Activated naive CD8-positive, alpha-beta T cell treated with anti-CD3 and anti-CD28 coated beads, Interleukin-2, amount 50 U/mL, for 24 hours (primary cell): ENCODE measurements around the gene TRPM7.
A peak's percentile ranks its signal among the peaks of the same experiment; 100 is the strongest.
"Not testable (repeated sequence)": the region's sequence is repeated elsewhere in the genome, so short reads cannot be mapped to it uniquely, and the experiment has no call there.

Source experiments
- ATAC-seq: fragments of 150-1000 bp; cut with Tn5 transposase; one replicate; pipeline ENCODE4 v1.10.0; 2021
- DNase-seq: peaks from one replicate; pipeline ENCODE4 v3.0.0; 2021
- H3K27ac Mint-ChIP-seq: one replicate; pipeline ENCODE4 v1.8.0; 2021; ENCODE audit warnings: mild to moderate bottlenecking, mixed read lengths
- H3K27me3 Mint-ChIP-seq: one replicate; pipeline ENCODE4 v1.8.0; 2021; ENCODE audit warnings: mixed read lengths
- H3K36me3 Mint-ChIP-seq: one replicate; pipeline ENCODE4 v1.8.0; 2021; ENCODE audit warnings: low read depth, mixed read lengths
- H3K4me1 Mint-ChIP-seq: one replicate; pipeline ENCODE4 v1.8.0; 2021; ENCODE audit warnings: mixed read lengths
- H3K4me3 Mint-ChIP-seq: one replicate; pipeline ENCODE4 v1.8.0; 2021; ENCODE audit warnings: mild to moderate bottlenecking, moderate library complexity, mixed read lengths
- H3K9me3 Mint-ChIP-seq: one replicate; pipeline ENCODE4 v1.8.0; 2021; ENCODE audit warnings: mixed read lengths

TRPM7 gene

GRCh38 chr15:50686469-50687301 is at the start of gene TRPM7:
TSS of gene TRPM7 (minus strand) at chr15:50686797. CDS start at chr15:50686533, 264 bp downstream.
- ATAC-seq: peak; percentile 83
- H3K27me3 Mint-ChIP-seq: no peaks in the 10 kb centered on the region
- H3K36me3 Mint-ChIP-seq: peaks cover 31% of the 10 kb centered on the region
- H3K4me3 Mint-ChIP-seq: peak within 1 kb of the TSS; percentile 98
- H3K9me3 Mint-ChIP-seq: no peaks in the 10 kb centered on the region
- peak; percentile 91 for DNase-seq
- H3K27ac Mint-ChIP-seq: peak within 1 kb of the TSS; percentile 98
- H3K4me1 Mint-ChIP-seq: peaks cover 57% of the 10 kb centered on the region

- H3K9me3 Mint-ChIP-seq: no peaks in the 10 kb centered on the region
- H3K4me1 Mint-ChIP-seq: no peaks in the 10 kb centered on the region
- no peaks in the 10 kb centered on the region for H3K27me3 Mint-ChIP-seq
- no peak overlapping the region for H3K4me3 Mint-ChIP-seq
- H3K27ac Mint-ChIP-seq: no peak overlapping the region
- peaks cover 38% of the 10 kb centered on the region for H3K36me3 Mint-ChIP-seq
- DNase-seq: no peak
- no peak for ATAC-seq
Observed at GRCh38 chr15:50735156-50735555, 48.6 kb upstream of the TRPM7 start.

- Mint-ChIP-seq H3K36me3 (peaks cover 27% of the 10 kb centered on the region), H3K27ac (no peak overlapping the region), H3K9me3 (no peaks in the 10 kb centered on the region), H3K4me3 (no peak overlapping the region), H3K27me3 (no peaks in the 10 kb centered on the region), H3K4me1 (peaks cover 13% of the 10 kb centered on the region)
- DNase-seq (no peak), ATAC-seq (no peak)
Observed at GRCh38 chr15:50726315-50726714, 39.7 kb upstream of the TRPM7 start.

- H3K4me3 Mint-ChIP-seq: no peak overlapping the region
- H3K27ac Mint-ChIP-seq: no peak overlapping the region
- H3K4me1 Mint-ChIP-seq: no peaks in the 10 kb centered on the region
- H3K36me3 Mint-ChIP-seq: peaks cover 21% of the 10 kb centered on the region
- no peaks in the 10 kb centered on the region for H3K9me3 Mint-ChIP-seq
- no peak for ATAC-seq
- DNase-seq: no peak
- no peaks in the 10 kb centered on the region for H3K27me3 Mint-ChIP-seq
Observed at GRCh38 chr15:50718700-50719125, 32.1 kb upstream of the TRPM7 start.

- ATAC-seq (no peak), DNase-seq (no peak)
- peaks cover 13% of the 10 kb centered on the region for H3K36me3 Mint-ChIP-seq
- H3K4me1 Mint-ChIP-seq: no peaks in the 10 kb centered on the region
- H3K4me3 Mint-ChIP-seq: no peak overlapping the region
- no peaks in the 10 kb centered on the region for H3K9me3 Mint-ChIP-seq
- no peak overlapping the region for H3K27ac Mint-ChIP-seq
- H3K27me3 Mint-ChIP-seq: no peaks in the 10 kb centered on the region
Observed at GRCh38 chr15:50712018-50712417, 25.4 kb upstream of the TRPM7 start.

GRCh38 chr15:50710585-50710984 is 24.0 kb upstream of the TRPM7 start:
- H3K27ac Mint-ChIP-seq: no peak overlapping the region
- H3K36me3 Mint-ChIP-seq: peaks cover 18% of the 10 kb centered on the region
- H3K4me1 Mint-ChIP-seq: no peaks in the 10 kb centered on the region
- no peaks in the 10 kb centered on the region for H3K27me3 Mint-ChIP-seq
- ATAC-seq: no peak
- H3K4me3 Mint-ChIP-seq: no peak overlapping the region
- H3K9me3 Mint-ChIP-seq: no peaks in the 10 kb centered on the region
- no peak for DNase-seq

- ATAC-seq (no peak), DNase-seq (no peak)
- no peaks in the 10 kb centered on the region for H3K9me3 Mint-ChIP-seq
- no peak overlapping the region for H3K4me3 Mint-ChIP-seq
- no peaks in the 10 kb centered on the region for H3K27me3 Mint-ChIP-seq
- H3K27ac Mint-ChIP-seq: no peak overlapping the region
- peaks cover 13% of the 10 kb centered on the region for H3K36me3 Mint-ChIP-seq
- H3K4me1 Mint-ChIP-seq: no peaks in the 10 kb centered on the region
Observed at GRCh38 chr15:50707878-50708427, 21.4 kb upstream of the TRPM7 start.

- Mint-ChIP-seq H3K27ac (no peak overlapping the region), H3K4me1 (no peaks in the 10 kb centered on the region), H3K4me3 (no peak overlapping the region), H3K9me3 (no peaks in the 10 kb centered on the region), H3K27me3 (no peaks in the 10 kb centered on the region), H3K36me3 (peaks cover 13% of the 10 kb centered on the region)
- DNase-seq: no peak
- ATAC-seq: no peak
Observed at GRCh38 chr15:50702762-50703334, 16.3 kb upstream of the TRPM7 start.

- no peak for DNase-seq
- no peak overlapping the region for H3K27ac Mint-ChIP-seq
- H3K36me3 Mint-ChIP-seq: peaks cover 4% of the 10 kb centered on the region
- no peak overlapping the region for H3K4me3 Mint-ChIP-seq
- H3K4me1 Mint-ChIP-seq: no peaks in the 10 kb centered on the region
- H3K27me3 Mint-ChIP-seq: no peaks in the 10 kb centered on the region
- H3K9me3 Mint-ChIP-seq: no peaks in the 10 kb centered on the region
- ATAC-seq: no peak
Observed at GRCh38 chr15:50698101-50698500, 11.5 kb upstream of the TRPM7 start.

GRCh38 chr15:50697109-50697797 is 10.7 kb upstream of the TRPM7 start:
- H3K4me1 Mint-ChIP-seq: no peaks in the 10 kb centered on the region
- ATAC-seq (no peak), DNase-seq (no peak)
- peaks cover 4% of the 10 kb centered on the region for H3K36me3 Mint-ChIP-seq
- H3K27ac Mint-ChIP-seq: no peak overlapping the region
- no peak overlapping the region for H3K4me3 Mint-ChIP-seq
- H3K27me3 Mint-ChIP-seq: no peaks in the 10 kb centered on the region
- no peaks in the 10 kb centered on the region for H3K9me3 Mint-ChIP-seq

- H3K36me3 Mint-ChIP-seq, ATAC-seq, H3K27me3 Mint-ChIP-seq, H3K4me3 Mint-ChIP-seq, DNase-seq, H3K9me3 Mint-ChIP-seq, H3K27ac Mint-ChIP-seq, H3K4me1 Mint-ChIP-seq: not testable (repeated sequence)
Observed at GRCh38 chr15:50694634-50695165, 8.1 kb upstream of the TRPM7 start.

GRCh38 chr15:50687302-50687902 is 805 bp upstream of the TRPM7 start:
- peaks cover 50% of the 10 kb centered on the region for H3K4me1 Mint-ChIP-seq
- peaks cover 28% of the 10 kb centered on the region for H3K36me3 Mint-ChIP-seq
- H3K27me3 Mint-ChIP-seq: no peaks in the 10 kb centered on the region
- H3K27ac Mint-ChIP-seq: peak overlapping the region; percentile 88
- H3K4me3 Mint-ChIP-seq: peak overlapping the region; percentile 98
- no peak for DNase-seq
- ATAC-seq: no peak
- no peaks in the 10 kb centered on the region for H3K9me3 Mint-ChIP-seq

GRCh38 chr15:50685976-50686468 is 575 bp downstream of the TRPM7 start:
- H3K4me1 Mint-ChIP-seq: peaks cover 64% of the 10 kb centered on the region
- peak; percentile 77 for DNase-seq

More at GRCh38 chr15:50685976-50686468, 575 bp downstream of the TRPM7 start:
- peak overlapping the region; percentile 98 for H3K4me3 Mint-ChIP-seq
- peak overlapping the region; percentile 98 for H3K27ac Mint-ChIP-seq
- ATAC-seq: peak; percentile 83
- H3K9me3 Mint-ChIP-seq: no peaks in the 10 kb centered on the region
- H3K36me3 Mint-ChIP-seq: peaks cover 33% of the 10 kb centered on the region
- no peaks in the 10 kb centered on the region for H3K27me3 Mint-ChIP-seq
